GM23338 (cell line): ENCODE data around the gene CATSPERD.

Experiments
- CREB1 ChIP-seq: fragments of 250-450 bp; sonication (Bioruptor Pico); IDR thresholded peaks from 2 replicates; pipeline ENCODE4 v1.5.0; 2020; ENCODE audit warnings: low read depth, mild to moderate bottlenecking, moderate library complexity
- EZH2 ChIP-seq: fragments of 200-600 bp; sonication (generic); IDR thresholded peaks from one replicate; pipeline ENCODE4 v1.8.0; 2017; ENCODE audit warnings: antibody characterized with exemption, mild to moderate bottlenecking, low read depth; ENCODE audit not compliant: unreplicated experiment
- EZH2phosphoT487 ChIP-seq: fragments of 200-600 bp; sonication (generic); IDR thresholded peaks from one replicate; pipeline ENCODE4 v1.8.1; 2018; ENCODE audit warnings: antibody characterized with exemption; ENCODE audit not compliant: unreplicated experiment
- JUNB ChIP-seq: IDR thresholded peaks from one replicate; pipeline ENCODE4 v1.6.1; 2016; ENCODE audit warnings: antibody characterized with exemption; ENCODE audit not compliant: unreplicated experiment
- POLR2AphosphoS5 ChIP-seq: IDR thresholded peaks from 2 replicates; pipeline ENCODE4 v1.6.1; 2016; ENCODE audit warnings: antibody characterized with exemption, low read depth
- REST ChIP-seq: IDR thresholded peaks from one replicate; pipeline ENCODE4 v1.6.1; 2018; ENCODE audit warnings: antibody characterized with exemption; ENCODE audit not compliant: unreplicated experiment
- STAT1 ChIP-seq: IDR thresholded peaks from one replicate; pipeline ENCODE4 v1.6.1; 2016; ENCODE audit warnings: antibody characterized with exemption; ENCODE audit not compliant: unreplicated experiment
- ZNF331 ChIP-seq: fragments of 250-450 bp; sonication (Bioruptor Pico); IDR thresholded peaks from 2 replicates; pipeline ENCODE4 v1.5.0; 2020; ENCODE audit warnings: low read depth, mild to moderate bottlenecking, moderate library complexity
- TF ChIP-seq, protein P1 (sequence below), 2 experiments: fragments of 200-600 bp in 1 of 2; sonication (generic) in 1 of 2; conservative IDR thresholded peaks; 2 replicates each; pipeline versions ENCODE4 v1.5.1 to v1.6.1; 2016 to 2017; ENCODE audit warnings: antibody characterized with exemption in 2 of 2, low read depth in 2 of 2, mild to moderate bottlenecking in 2 of 2, moderate library complexity in 1 of 2
- TF ChIP-seq, protein P2 (sequence below): IDR thresholded peaks from 2 replicates; pipeline ENCODE4 v1.6.1; 2016; ENCODE audit warnings: antibody characterized with exemption

DNA sequence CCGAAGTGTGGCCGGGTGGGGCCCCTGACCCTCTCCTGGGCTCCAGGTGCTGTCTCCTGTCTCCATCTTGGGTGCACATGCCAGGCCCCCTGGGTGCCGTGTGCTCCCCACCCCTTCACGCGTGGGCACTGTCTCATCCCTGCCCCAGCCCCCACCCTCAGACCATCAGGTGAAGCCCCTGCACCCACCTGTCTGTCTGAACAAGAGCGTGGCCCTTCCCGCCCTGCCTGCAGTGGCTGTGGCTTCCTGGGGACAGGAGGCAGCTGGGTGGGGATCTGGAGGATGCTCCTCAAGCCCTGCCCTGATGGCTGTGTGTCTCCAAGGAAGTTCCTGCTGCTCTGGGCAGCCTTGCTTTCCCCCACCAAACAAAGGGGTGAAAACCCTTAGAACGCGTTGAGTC lies 61.9 kb downstream of the CATSPERD start:
- TF ChIP-seq, protein P1, sequence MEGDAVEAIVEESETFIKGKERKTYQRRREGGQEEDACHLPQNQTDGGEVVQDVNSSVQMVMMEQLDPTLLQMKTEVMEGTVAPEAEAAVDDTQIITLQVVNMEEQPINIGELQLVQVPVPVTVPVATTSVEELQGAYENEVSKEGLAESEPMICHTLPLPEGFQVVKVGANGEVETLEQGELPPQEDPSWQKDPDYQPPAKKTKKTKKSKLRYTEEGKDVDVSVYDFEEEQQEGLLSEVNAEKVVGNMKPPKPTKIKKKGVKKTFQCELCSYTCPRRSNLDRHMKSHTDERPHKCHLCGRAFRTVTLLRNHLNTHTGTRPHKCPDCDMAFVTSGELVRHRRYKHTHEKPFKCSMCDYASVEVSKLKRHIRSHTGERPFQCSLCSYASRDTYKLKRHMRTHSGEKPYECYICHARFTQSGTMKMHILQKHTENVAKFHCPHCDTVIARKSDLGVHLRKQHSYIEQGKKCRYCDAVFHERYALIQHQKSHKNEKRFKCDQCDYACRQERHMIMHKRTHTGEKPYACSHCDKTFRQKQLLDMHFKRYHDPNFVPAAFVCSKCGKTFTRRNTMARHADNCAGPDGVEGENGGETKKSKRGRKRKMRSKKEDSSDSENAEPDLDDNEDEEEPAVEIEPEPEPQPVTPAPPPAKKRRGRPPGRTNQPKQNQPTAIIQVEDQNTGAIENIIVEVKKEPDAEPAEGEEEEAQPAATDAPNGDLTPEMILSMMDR (conservative IDR thresholded peaks at IDR 0.05; ENCODE audit: low read depth in 2 of 2) = no peak
- TF ChIP-seq CREB1 (CRISPR knock-in tag) = no peak
- no peak for TF ChIP-seq REST
- TF ChIP-seq POLR2AphosphoS5 = no peak
- no peak for TF ChIP-seq EZH2
- TF ChIP-seq, protein P2, sequence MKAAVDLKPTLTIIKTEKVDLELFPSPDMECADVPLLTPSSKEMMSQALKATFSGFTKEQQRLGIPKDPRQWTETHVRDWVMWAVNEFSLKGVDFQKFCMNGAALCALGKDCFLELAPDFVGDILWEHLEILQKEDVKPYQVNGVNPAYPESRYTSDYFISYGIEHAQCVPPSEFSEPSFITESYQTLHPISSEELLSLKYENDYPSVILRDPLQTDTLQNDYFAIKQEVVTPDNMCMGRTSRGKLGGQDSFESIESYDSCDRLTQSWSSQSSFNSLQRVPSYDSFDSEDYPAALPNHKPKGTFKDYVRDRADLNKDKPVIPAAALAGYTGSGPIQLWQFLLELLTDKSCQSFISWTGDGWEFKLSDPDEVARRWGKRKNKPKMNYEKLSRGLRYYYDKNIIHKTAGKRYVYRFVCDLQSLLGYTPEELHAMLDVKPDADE = no peak
- no peak for TF ChIP-seq EZH2phosphoT487
- TF ChIP-seq JUNB = no peak
- no peak for TF ChIP-seq STAT1
- no peak for TF ChIP-seq ZNF331
